HG03103 (cell line): ENCODE data around the gene TTC7B.

Experiments
- ATAC-seq: cut with Tn5 transposase; IDR thresholded peaks from one replicate; pipeline ENCODE4 v1.9.1; 2021; ENCODE audit warnings: low read depth; ENCODE audit not compliant: unreplicated experiment

Gene TTC7B

GRCh38 chr14:90654831-90655276 is 161.4 kb downstream of the TTC7B start:
- ATAC-seq = no peak

DNA sequence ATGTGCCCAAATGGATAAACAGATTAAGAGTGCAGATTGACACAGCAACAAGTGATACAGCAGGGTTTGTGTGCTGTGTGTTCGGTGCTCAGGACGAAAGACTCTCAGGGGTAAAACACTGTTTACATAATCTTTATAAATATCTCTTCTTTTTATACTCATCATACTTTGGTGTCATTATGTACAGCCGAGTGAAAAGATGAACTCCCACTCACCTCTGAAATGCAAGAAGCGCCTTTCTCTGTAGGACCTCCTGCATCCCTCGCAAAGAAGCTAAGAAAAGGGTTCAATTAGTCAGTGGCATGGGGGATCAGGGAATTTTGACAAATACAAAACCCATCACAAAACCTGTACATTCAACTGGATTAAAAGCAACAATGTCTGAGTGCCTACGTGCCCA is 163.6 kb downstream of the TTC7B start:
- no peak for ATAC-seq

GRCh38 chr14:90651976-90652560 is 164.2 kb downstream of the TTC7B start:
- no peak for ATAC-seq

- no peak for ATAC-seq
Observed at GRCh38 chr14:90651271-90651804, 164.9 kb downstream of the TTC7B start.

- ATAC-seq = no peak
Observed at GRCh38 chr14:90649557-90650135, 166.6 kb downstream of the TTC7B start.

- no peak for ATAC-seq
Observed at GRCh38 chr14:90649083-90649482, 167.1 kb downstream of the TTC7B start.

- no peak for ATAC-seq
Observed at GRCh38 chr14:90648421-90648820, 167.8 kb downstream of the TTC7B start.

DNA sequence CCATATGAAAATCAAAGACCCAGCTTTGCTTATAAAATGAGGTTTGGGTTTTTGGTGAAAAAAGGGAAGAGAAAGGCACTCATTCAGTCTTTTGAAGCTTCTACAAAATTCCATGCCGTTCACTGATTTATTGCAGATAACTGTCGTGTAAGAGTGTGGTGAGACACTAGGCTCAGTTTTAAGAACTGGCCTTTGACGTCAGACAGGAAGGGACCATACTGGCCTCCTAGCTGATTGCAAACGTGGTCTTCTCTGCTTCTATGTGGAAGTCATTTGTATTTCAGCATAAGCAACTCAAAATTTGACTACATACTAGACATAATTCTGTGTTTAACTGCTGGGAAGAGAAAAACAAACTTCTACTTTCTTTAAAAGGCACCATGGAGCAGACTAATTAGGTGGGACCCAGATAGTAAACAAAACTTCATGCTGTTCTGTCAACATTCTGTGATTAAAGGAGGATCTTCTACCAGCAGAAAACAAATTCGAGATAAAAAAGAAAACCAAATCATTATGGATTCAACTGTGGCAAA is 168.7 kb downstream of the TTC7B start:
- ATAC-seq = no peak

- ATAC-seq = no peak
Observed at GRCh38 chr14:90645842-90646443, 170.3 kb downstream of the TTC7B start.

DNA sequence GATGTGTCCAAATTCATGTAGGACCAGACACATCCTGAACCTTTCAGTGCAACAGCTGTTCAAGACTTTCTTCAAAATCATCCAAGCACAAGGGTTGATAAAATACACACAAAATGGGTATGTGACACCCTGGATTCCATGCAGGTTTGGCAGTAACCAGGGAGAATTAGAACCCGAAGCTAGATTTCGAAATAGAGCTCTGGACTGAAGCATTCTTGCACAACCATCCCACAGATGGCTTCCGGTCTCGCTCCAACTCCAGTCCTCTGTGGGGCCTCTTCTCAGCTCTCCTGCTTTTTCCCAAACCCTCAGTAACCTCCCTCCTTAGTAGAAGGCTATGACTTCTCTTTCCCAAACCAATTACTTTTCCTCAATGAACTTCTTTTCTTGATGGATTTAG is 171.3 kb downstream of the TTC7B start:
- no peak for ATAC-seq

DNA sequence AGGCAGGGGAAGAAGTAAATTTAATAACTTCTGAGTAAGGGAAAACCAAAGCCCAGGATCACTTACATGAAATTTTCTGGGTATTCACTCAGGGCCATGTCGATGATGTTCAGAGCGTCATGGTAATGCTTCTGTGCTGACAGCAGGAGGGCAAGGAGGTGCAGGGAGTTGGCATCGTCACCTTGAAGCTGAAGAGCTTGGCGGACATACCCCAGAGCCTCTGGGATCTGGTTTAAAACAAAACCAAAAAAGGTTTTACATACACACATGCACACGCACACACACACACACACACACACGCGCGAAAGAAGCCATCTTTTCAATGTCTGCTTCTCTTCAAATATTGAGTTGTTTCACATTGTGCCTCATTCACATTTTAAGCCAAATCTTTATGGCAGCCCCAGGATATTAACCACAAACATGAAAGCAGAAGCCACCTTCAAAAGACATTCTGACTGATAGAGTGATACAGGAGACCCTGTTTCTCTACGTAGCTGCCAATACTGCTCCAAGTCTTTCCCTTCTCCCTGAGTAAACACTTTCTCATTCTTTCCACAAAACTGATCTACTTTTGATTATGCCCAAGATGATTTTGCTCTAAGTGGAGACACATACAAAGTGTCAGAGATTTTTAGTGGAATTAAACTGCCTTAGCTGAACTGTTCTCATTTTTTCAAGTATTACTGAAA is 172.1 kb downstream of the TTC7B start:
- no peak for ATAC-seq

GRCh38 chr14:90642244-90642717 is 173.9 kb downstream of the TTC7B start:
- ATAC-seq = no peak

DNA sequence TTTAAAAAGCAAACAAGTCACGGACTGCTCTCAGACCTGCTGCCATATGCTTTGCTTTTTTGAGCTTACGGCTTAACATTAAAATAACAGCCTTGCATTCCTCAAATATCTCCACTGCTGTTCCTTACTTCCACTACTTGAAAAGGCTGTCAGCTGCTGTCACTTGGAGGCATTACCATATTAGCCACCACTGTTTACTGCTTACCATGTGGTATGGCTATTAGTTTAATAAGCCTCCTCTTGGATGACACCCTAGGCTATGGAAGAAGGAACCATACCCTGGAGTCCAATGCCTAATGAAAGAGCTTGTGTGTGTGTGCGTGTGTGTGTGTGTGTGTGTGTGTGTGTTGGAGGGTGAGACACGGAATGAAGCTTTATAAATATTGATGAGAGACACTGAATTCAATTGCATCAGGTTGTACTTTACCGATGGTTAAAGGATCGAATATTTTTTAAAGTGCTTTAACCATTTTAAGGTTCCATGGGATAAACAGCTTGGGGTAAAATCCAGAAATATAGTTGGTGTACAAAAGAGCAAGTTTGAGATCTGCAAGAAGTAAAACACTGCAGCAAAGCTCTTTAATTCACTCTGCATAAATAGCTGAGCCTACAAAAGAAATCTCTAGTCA is 174.5 kb downstream of the TTC7B start:
- no peak for ATAC-seq

- no peak for ATAC-seq
Observed at GRCh38 chr14:90641168-90641567, 175.1 kb downstream of the TTC7B start.

DNA sequence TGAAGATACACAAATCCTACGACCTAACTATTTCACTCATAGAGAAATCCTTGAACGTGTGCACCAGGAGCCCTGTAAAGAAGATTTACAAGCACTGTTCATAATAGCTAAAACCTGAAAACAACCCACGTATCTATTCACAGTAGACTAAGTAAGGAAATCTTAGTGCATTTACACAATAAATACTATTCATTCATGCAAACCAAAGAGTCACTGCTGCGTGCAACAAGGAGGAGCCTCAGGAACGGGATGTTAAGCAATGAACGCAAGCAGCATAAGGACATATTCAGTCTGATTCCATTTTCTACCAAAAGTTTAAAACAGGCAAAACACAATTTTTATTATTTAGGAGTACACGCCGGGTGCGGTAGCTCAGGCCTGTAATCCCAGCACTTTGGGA is 176.6 kb downstream of the TTC7B start:
- no peak for ATAC-seq

- no peak for ATAC-seq
Observed at GRCh38 chr14:90632871-90633270, 183.4 kb downstream of the TTC7B start.

- no peak for ATAC-seq
Observed at GRCh38 chr14:90632451-90632850, 183.8 kb downstream of the TTC7B start.

GRCh38 chr14:90630171-90630806 is 185.9 kb downstream of the TTC7B start:
- ATAC-seq = no peak

GRCh38 chr14:90629471-90629870 is 186.8 kb downstream of the TTC7B start:
- ATAC-seq = no peak

DNA sequence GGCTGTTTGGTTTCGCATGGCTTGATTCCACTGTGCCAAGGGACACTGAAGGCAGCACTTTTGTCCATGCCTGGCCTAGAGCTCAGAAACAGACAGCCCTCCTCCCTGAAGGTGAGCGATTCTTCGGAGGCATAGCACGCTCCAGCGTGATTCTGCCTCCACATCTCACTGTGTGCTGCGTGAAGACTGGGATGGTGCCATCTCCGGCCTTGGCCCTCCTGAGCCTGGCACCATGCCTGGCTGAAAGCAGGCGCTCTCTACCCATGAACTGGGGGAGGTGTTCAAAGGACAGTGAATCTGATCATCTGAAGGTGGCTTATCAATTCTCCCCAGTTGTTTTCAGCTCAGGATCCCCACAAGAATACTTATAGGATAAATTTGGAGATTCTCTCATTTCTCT is 187.4 kb downstream of the TTC7B start:
- no peak for ATAC-seq
